H1 (cell line): ENCODE data around the gene NBL1. TPM values are rescaled to one million over a fixed set of nuclear protein-coding genes. Genes with fewer than 3 reads are reported as not detected.

Experiments
- CTCF ChIA-PET: fragments of 300-600 bp; sonication (Branson Sonifier 250); formaldehyde crosslinking; loops from one replicate; lab custom pipeline; 2021; ENCODE audit not compliant: partially characterized antibody; lab: Charles Lee
- POLR2A ChIA-PET: fragments of 300-600 bp; sonication (Branson Sonifier 250); formaldehyde crosslinking; loops from one replicate; lab custom pipeline; 2021; ENCODE audit warnings: inconsistent platforms; ENCODE audit not compliant: partially characterized antibody; lab: Charles Lee
- DNase-seq, 2 experiments: peaks; one replicate each; pipeline versions ENCODE4 v3.0.0 to v3.0.0-alpha.2; 2010 to 2022; ENCODE audit warnings: low spot score in 2 of 2, low read depth in 1 of 2, mixed read lengths in 1 of 2
- FAIRE-seq: peaks from 2 replicates; lab custom pipeline; 2011; peaks lifted over from hg19 to GRCh38; lab: Jason Lieb, UNC
- H2AFZ ChIP-seq: 2 replicates; pipeline ENCODE4 v1.8.1; 2012; ENCODE audit warnings: low read length, inconsistent platforms
- H2AK5ac ChIP-seq: 2 replicates; pipeline ENCODE4 v1.6.1; 2013; ENCODE audit warnings: low read depth, low read length
- H2BK120ac ChIP-seq: replicated peaks from 2 replicates; pipeline ENCODE3; 2013; ENCODE audit warnings: low read depth, low read length, inconsistent platforms
- H2BK12ac ChIP-seq: 2 replicates; pipeline ENCODE4 v1.6.1; 2013; ENCODE audit warnings: low read depth, low read length
- H2BK15ac ChIP-seq: 2 replicates; pipeline ENCODE4 v1.6.1; 2013; ENCODE audit warnings: low read length
- H2BK20ac ChIP-seq: 2 replicates; pipeline ENCODE4 v1.6.1; 2013; ENCODE audit warnings: low read length
- H2BK5ac ChIP-seq: 2 replicates; pipeline ENCODE4 v1.6.1; 2013; ENCODE audit warnings: low read depth, low read length
- H3K14ac ChIP-seq: 2 replicates; pipeline ENCODE4 v1.6.1; 2013; ENCODE audit warnings: inconsistent platforms; ENCODE audit not compliant: insufficient read length
- H3K18ac ChIP-seq: 2 replicates; pipeline ENCODE4 v1.6.1; 2013; ENCODE audit warnings: low read length; ENCODE audit errors: extremely low read depth
- H3K23ac ChIP-seq: 2 replicates; pipeline ENCODE4 v1.6.1; 2013; ENCODE audit warnings: inconsistent platforms; ENCODE audit not compliant: insufficient read length
- H3K23me2 ChIP-seq: 2 replicates; pipeline ENCODE4 v1.6.1; 2013; ENCODE audit warnings: low read depth, low read length
- H3K27ac ChIP-seq: 2 replicates; pipeline ENCODE4 v1.6.1; 2011; ENCODE audit warnings: low read depth, low read length, inconsistent platforms
- H3K27me3 ChIP-seq, 4 experiments: replicated peaks in 1 of 4; 1 replicate in 1 of 4; 2 replicates in 3 of 4; pipeline versions ENCODE4 v1.6.1 to v1.8.1; 2011 to 2013; ENCODE audit warnings: low read length in 3 of 4, mild to moderate bottlenecking in 3 of 4, inconsistent platforms in 2 of 4, mixed read lengths in 2 of 4, moderate library complexity in 1 of 4; ENCODE audit not compliant: control insufficient read depth in 3 of 4, insufficient read depth in 3 of 4; ENCODE audit errors: extremely low read depth in 1 of 4
- H3K36me3 ChIP-seq, 4 experiments: 2 replicates each; pipeline versions ENCODE4 v1.6.1 to v1.8.1; 2011 to 2013; ENCODE audit warnings: mild to moderate bottlenecking in 4 of 4, low read length in 3 of 4, moderate library complexity in 2 of 4, control low read depth in 1 of 4, inconsistent platforms in 1 of 4; ENCODE audit not compliant: insufficient read depth in 4 of 4, control insufficient read depth in 2 of 4
- H3K4ac ChIP-seq: replicated peaks from 2 replicates; pipeline ENCODE3; 2013; ENCODE audit warnings: low read length, low read depth, mixed read lengths, inconsistent platforms; ENCODE audit not compliant: insufficient read length
- H3K4me1 ChIP-seq, 4 experiments: replicated peaks in 1 of 4; 1 replicate in 1 of 4; 2 replicates in 3 of 4; pipeline versions ENCODE4 v1.6.1 to v1.8.1; 2011 to 2013; ENCODE audit warnings: low read length in 3 of 4, inconsistent platforms in 2 of 4, mixed read lengths in 1 of 4; ENCODE audit not compliant: insufficient read depth in 4 of 4, control insufficient read depth in 3 of 4
- H3K4me2 ChIP-seq, 2 experiments: 2 replicates each; pipeline versions ENCODE4 v1.6.1 to v1.8.1; 2011 to 2013; ENCODE audit warnings: low read depth in 2 of 2, low read length in 2 of 2, control low read depth in 1 of 2, inconsistent platforms in 1 of 2, mild to moderate bottlenecking in 1 of 2; ENCODE audit not compliant: insufficient read depth in 1 of 2
- H3K4me3 ChIP-seq, 4 experiments: fragments of 200-600, 300-600 bp in 1 of 4; sonication (generic), shearing (Covaris generic), sonication (Bioruptor Twin) in 1 of 4; 2 replicates each; pipeline versions ENCODE4 v1.5.1 to v1.8.1; 2011 to 2016; ENCODE audit warnings: low read length in 4 of 4, low read depth in 3 of 4, control low read depth in 2 of 4, inconsistent platforms in 2 of 4, mild to moderate bottlenecking in 2 of 4, mixed read lengths in 1 of 4, moderate library complexity in 1 of 4; ENCODE audit not compliant: insufficient read depth in 2 of 4; ENCODE audit errors: extremely low read depth in 1 of 4
- H3K56ac ChIP-seq: replicated peaks from 2 replicates; pipeline ENCODE3; 2013; ENCODE audit warnings: low read depth, mild to moderate bottlenecking, mixed read lengths, low read length, inconsistent platforms; ENCODE audit not compliant: insufficient read length
- H3K79me1 ChIP-seq: 2 replicates; pipeline ENCODE4 v1.6.1; 2013; ENCODE audit warnings: low read depth, low read length, control low read depth
- H3K79me2 ChIP-seq, 2 experiments: 2 replicates each; pipeline versions ENCODE4 v1.6.1 to v1.8.1; 2012 to 2013; ENCODE audit warnings: low read length in 2 of 2, mild to moderate bottlenecking in 2 of 2, inconsistent platforms in 1 of 2; ENCODE audit not compliant: insufficient read depth in 2 of 2, control insufficient read depth in 1 of 2
- H3K9ac ChIP-seq, 4 experiments: replicated peaks in 1 of 4; 1 replicate in 1 of 4; 2 replicates in 3 of 4; pipeline versions ENCODE4 v1.6.1 to v1.8.1; 2011 to 2013; ENCODE audit warnings: low read depth in 3 of 4, low read length in 3 of 4, control low read depth in 2 of 4, mild to moderate bottlenecking in 2 of 4, moderate library complexity in 2 of 4, inconsistent platforms in 1 of 4; ENCODE audit errors: extremely low read depth in 1 of 4
- H3K9me3 ChIP-seq, 2 experiments: 2 replicates each; pipeline versions ENCODE4 v1.6.1 to v1.8.1; 2012 to 2013; ENCODE audit warnings: mild to moderate bottlenecking in 2 of 2, moderate library complexity in 2 of 2, control low read depth in 1 of 2, inconsistent platforms in 1 of 2, low read depth in 1 of 2, low read length in 1 of 2, mixed read lengths in 1 of 2; ENCODE audit not compliant: insufficient read depth in 2 of 2
- H4K20me1 ChIP-seq, 2 experiments: replicated peaks in 1 of 2; 2 replicates each; pipeline versions ENCODE3 to v1.8.1; 2011 to 2013; ENCODE audit warnings: inconsistent platforms in 2 of 2, low read length in 2 of 2, mild to moderate bottlenecking in 1 of 2; ENCODE audit not compliant: insufficient read depth in 2 of 2, control insufficient read depth in 1 of 2
- H4K5ac ChIP-seq: 2 replicates; pipeline ENCODE4 v1.6.1; 2013; ENCODE audit warnings: low read length, low read depth, mixed read lengths, inconsistent platforms; ENCODE audit not compliant: insufficient read length
- H4K8ac ChIP-seq: 2 replicates; pipeline ENCODE4 v1.8.0; 2013; ENCODE audit warnings: mild to moderate bottlenecking, moderate library complexity, low read length, inconsistent platforms; ENCODE audit not compliant: insufficient read depth; ENCODE audit errors: extremely low read depth
- H4K91ac ChIP-seq: replicated peaks from 2 replicates; pipeline ENCODE3; 2013; ENCODE audit warnings: low read length, mixed read lengths, inconsistent platforms; ENCODE audit not compliant: insufficient read length
- WGBS, 2 experiments: shearing (Covaris generic) in 1 of 2; methylation state at CpG; one replicate each; pipeline versions ENCODE4 v1.1.6 to v1.1.7; 2013 to 2015; ENCODE audit warnings: low lambda C conversion rate in 2 of 2, mixed read lengths in 2 of 2, inconsistent platforms in 1 of 2, low coverage in 1 of 2, missing lambda C conversion rate in 1 of 2; ENCODE audit not compliant: insufficient replicate concordance in 2 of 2, insufficient coverage in 1 of 2, insufficient read length in 1 of 2; ENCODE audit errors: extremely low coverage in 1 of 2, missing lambda C conversion rate in 1 of 2; 5-methylcytosine and 5-hydroxymethylcytosine counted together
- polyA plus RNA-seq, 7 experiments: library from polyadenylated mRNA; depleted of rRNA in 3 of 7; stranded (reverse) in 5 of 7; unstranded in 2 of 7; fragments of >200 nt in 5 of 7; fragments of 200-250 nt in 2 of 7; gene quantifications; 1 replicate in 5 of 7; 2 replicates in 1 of 7; 4 replicates in 1 of 7; pipeline versions ENCODE4 v1.2.1 to v1.2.3, GENCODE V29; 2011 to 2013; ENCODE audit warnings: missing spikeins in 2 of 7, mixed read lengths in 2 of 7
- total RNA-seq: library from RNA; stranded (reverse); fragmentation: NEBNext Ultra II Directional; extraction: Animal tissue kit (Norgen Biotek cat#: 25700); gene quantifications from 2 replicates; pipeline ENCODE4 v1.2.1, GENCODE V29; 2021

The NBL1 gene
- total and polyA plus RNA-seq, 2 of the 8 experiments (the other 6 are each of a cell fraction or from before 2014, with no cell fraction given) = 8.7 to 9.7 TPM

DNA sequence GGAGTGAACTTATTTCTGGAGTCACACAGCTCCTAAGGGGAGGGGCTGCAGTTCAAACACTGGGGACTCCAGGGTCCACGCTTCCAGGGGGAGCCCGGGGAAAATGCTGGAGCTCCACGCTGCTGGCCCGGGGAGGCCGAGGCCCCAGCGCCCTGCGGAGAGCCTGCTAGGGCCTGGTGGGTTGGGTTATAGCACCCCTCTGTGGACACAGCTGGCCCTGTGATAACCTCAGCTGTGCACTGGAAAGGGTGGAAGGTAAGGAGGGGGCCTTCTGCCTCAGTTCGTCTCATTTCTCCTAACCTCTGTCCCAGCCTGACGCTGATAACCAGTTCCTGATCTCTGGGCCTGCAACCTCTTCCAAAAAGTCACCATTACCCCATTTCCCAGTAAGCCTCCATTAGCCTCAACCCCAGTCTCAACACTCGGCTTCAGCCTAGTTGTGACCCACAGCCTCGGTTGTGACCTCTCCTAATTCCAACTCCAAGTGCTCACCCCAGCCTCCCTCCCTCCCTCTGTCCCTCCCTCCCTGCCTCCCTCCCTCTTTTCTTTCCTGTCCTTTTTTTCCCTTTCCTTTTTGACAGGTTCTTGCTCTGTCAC is 7.1 kb downstream of the NBL1 start:
- Histone ChIP-seq H3K4me3 (no peak overlapping the region), H3K79me2 (no peaks in the 10 kb centered on the region), H4K8ac (no peak overlapping the region), H2BK120ac (no peak overlapping the region), H3K23me2 (no peaks in the 10 kb centered on the region), H3K9me3 (no peaks in the 10 kb centered on the region), H3K9ac (no peak overlapping the region; a peak in 1 of 7 replicates), H4K20me1 (peaks cover 0 to 2% of the 10 kb centered on the region in 2 experiments), H3K79me1 (no peaks in the 10 kb centered on the region), H3K14ac (no peak overlapping the region), H3K4ac (no peak overlapping the region), H2AK5ac (no peak overlapping the region), H4K91ac (no peak overlapping the region), H3K18ac (peak overlapping the region; percentile 25; the same call in 1 of the 2 replicates), H3K27ac (no peak overlapping the region), H2AFZ (no peak overlapping the region), H3K36me3 (no peaks in the 10 kb centered on the region), H3K4me1 (peaks cover 0 to 3% (median 2%) of the 10 kb centered on the region in 4 experiments; a peak in 4 of 7 replicates), H3K56ac (no peak overlapping the region), H3K27me3 (peaks cover 0 to 4% (median 1%) of the 10 kb centered on the region in 4 experiments; a peak in 4 of 7 replicates), H2BK15ac (no peak overlapping the region), H3K23ac (no peak overlapping the region), H2BK5ac (no peak overlapping the region), H4K5ac (no peak overlapping the region), H2BK12ac (peak overlapping the region; percentile 7; the same call in 1 of the 2 replicates), H3K4me2 (no peak overlapping the region), H2BK20ac (no peak overlapping the region)
- ChIA-PET CTCF (interaction anchor here (0.7 to 7.9 kb wide), 30 partner anchors 9 to 445 kb away, joined by 3 to 63 read pairs (median 4); partner anchors contain the start of gene HTR6), POLR2A (interaction anchor here (0.7 to 0.9 kb wide), 2 partner anchors 15 to 320 kb away, joined by 3 read pairs; no protein-coding TSS in a partner anchor)
- 66% methylated on average over 9 of the region's 11 CpGs; no CpG with 5 or more reads in 1 of the 2 experiments for WGBS, 2 experiments
- peak in 1 of 2 experiments; percentile 71 for DNase-seq
- FAIRE-seq = no peak
